HFFc6 (cell line): Measurements from ENCODE around the gene SEPSECS. TPM values are rescaled to one million over a fixed set of nuclear protein-coding genes. Genes with fewer than 3 reads are reported as not detected.

Experiments used
- DNase-seq: peaks from one replicate; pipeline ENCODE4 v3.0.0-alpha.2; 2018
- H3K27ac Mint-ChIP-seq: 2 replicates; pipeline ENCODE4 v1.8.0; 2020; ENCODE audit warnings: mild to moderate bottlenecking, mixed read lengths
- H3K27me3 Mint-ChIP-seq: 2 replicates; pipeline ENCODE4 v1.8.0; 2021; ENCODE audit warnings: mild to moderate bottlenecking, moderate library complexity, mixed read lengths; ENCODE audit not compliant: insufficient read depth
- H3K36me3 Mint-ChIP-seq: 2 replicates; pipeline ENCODE4 v1.8.0; 2021; ENCODE audit warnings: low read depth, mixed read lengths
- H3K4me1 Mint-ChIP-seq: 2 replicates; pipeline ENCODE4 v1.8.0; 2020; ENCODE audit warnings: low read depth, mixed read lengths
- H3K4me3 Mint-ChIP-seq: 2 replicates; pipeline ENCODE4 v1.8.0; 2020; ENCODE audit warnings: mild to moderate bottlenecking, moderate library complexity, mixed read lengths
- H3K9me3 Mint-ChIP-seq: 2 replicates; pipeline ENCODE4 v1.8.0; 2020; ENCODE audit warnings: mild to moderate bottlenecking, mixed read lengths
- CTCF ChIP-seq: fragments of 200-600 bp; sonication (generic); IDR thresholded peaks from 2 replicates; pipeline ENCODE4 v1.5.0; 2021; ENCODE audit warnings: antibody characterized with exemption, mild to moderate bottlenecking
- total RNA-seq, 6 experiments: library from RNA; stranded (reverse); fragmentation: NEBNext Ultra II Directional; extraction: Animal tissue kit (Norgen Biotek cat#: 25700); gene quantifications; 2 replicates in 1 of 6; 3 replicates in 5 of 6; pipeline ENCODE4 v1.2.3, GENCODE V29; 2021

Gene SEPSECS
- total RNA-seq, 6 experiments from 2014 or later: 4.5 to 6.2 (median 5.4) TPM

DNA sequence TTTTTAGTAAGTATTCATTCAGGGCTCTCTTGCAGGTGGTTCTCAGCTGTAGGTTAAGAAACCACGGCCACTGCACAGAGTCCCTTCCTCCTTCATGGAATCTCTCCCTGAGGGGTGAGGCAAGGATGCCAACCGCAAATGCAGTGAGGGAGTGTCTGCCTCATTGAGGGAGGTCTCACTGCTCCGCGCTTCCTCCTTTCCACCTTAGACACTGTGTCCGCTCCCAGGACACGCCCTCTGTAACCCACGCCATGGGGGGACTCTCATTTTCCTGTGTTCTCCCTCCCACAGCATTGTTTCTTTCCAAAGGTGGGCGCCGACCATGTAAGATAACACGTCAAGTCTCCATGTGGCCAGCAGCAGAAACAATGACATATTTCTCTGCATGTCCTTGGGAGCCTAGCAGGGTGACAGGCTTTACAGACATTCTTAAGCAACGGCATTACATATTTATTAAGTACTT lies 63.2 kb downstream of the SEPSECS start:
- no peak for TF ChIP-seq CTCF
- H3K4me1 Mint-ChIP-seq: peaks cover 18% of the 10 kb centered on the region
- peaks cover 27% of the 10 kb centered on the region for H3K27me3 Mint-ChIP-seq
- H3K4me3 Mint-ChIP-seq: no peak overlapping the region
- no peak for DNase-seq
- H3K9me3 Mint-ChIP-seq: peaks cover 26% of the 10 kb centered on the region
- H3K36me3 Mint-ChIP-seq: peaks cover 9% of the 10 kb centered on the region; the same call in 1 of the 2 replicates
- no peak overlapping the region for H3K27ac Mint-ChIP-seq

GRCh38 chr4:25096251-25096980 lies 63.8 kb downstream of the SEPSECS start:
- H3K4me3 Mint-ChIP-seq: no peak overlapping the region
- DNase-seq: no peak
- peaks cover 20% of the 10 kb centered on the region for H3K9me3 Mint-ChIP-seq
- TF ChIP-seq CTCF: no peak
- peaks cover 9% of the 10 kb centered on the region; the same call in 1 of the 2 replicates for H3K36me3 Mint-ChIP-seq
- peaks cover 18% of the 10 kb centered on the region for H3K4me1 Mint-ChIP-seq
- peaks cover 30% of the 10 kb centered on the region for H3K27me3 Mint-ChIP-seq
- no peak overlapping the region for H3K27ac Mint-ChIP-seq

- Mint-ChIP-seq H3K27me3 (peaks cover 31% of the 10 kb centered on the region), H3K36me3 (peaks cover 9% of the 10 kb centered on the region; the same call in 1 of the 2 replicates), H3K27ac (no peak overlapping the region), H3K9me3 (peaks cover 17% of the 10 kb centered on the region), H3K4me1 (peaks cover 19% of the 10 kb centered on the region), H3K4me3 (no peak overlapping the region)
- no peak for TF ChIP-seq CTCF
- DNase-seq: no peak
Observed at GRCh38 chr4:25095837-25096236, 64.4 kb downstream of the SEPSECS start.

- H3K4me3 Mint-ChIP-seq: no peak overlapping the region
- DNase-seq: no peak
- H3K4me1 Mint-ChIP-seq: peaks cover 25% of the 10 kb centered on the region
- H3K36me3 Mint-ChIP-seq: peaks cover 9% of the 10 kb centered on the region; the same call in 1 of the 2 replicates
- peaks cover 35% of the 10 kb centered on the region for H3K27me3 Mint-ChIP-seq
- H3K27ac Mint-ChIP-seq: no peak overlapping the region
- no peak for TF ChIP-seq CTCF
- peaks cover 17% of the 10 kb centered on the region for H3K9me3 Mint-ChIP-seq
Observed at GRCh38 chr4:25092139-25092538, 68.1 kb downstream of the SEPSECS start.

DNA sequence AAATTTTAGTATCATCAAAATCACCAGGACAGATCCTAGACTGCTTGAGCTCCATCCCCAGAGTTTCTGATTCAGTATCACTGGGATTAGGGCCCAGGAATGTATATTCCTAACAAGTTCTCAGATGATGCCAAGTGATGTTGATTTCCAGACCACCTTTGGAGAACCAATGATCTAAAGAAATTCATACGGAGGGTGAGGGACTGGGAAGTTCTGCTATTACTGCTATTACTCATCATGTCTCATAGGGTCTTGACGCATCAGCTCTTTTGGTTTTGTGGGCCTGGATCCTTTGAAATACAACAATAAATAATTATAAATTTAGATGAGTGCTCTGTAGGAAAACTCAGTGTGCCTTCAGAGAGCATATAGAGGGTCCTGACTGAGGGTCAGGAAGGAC lies 69.7 kb downstream of the SEPSECS start:
- no peak for TF ChIP-seq CTCF
- peaks cover 9% of the 10 kb centered on the region; the same call in 1 of the 2 replicates for H3K36me3 Mint-ChIP-seq
- H3K27me3 Mint-ChIP-seq: peaks cover 31% of the 10 kb centered on the region

More for the DNA sequence above, 69.7 kb downstream of the SEPSECS start:
- no peak overlapping the region for H3K27ac Mint-ChIP-seq
- no peak for DNase-seq
- no peak overlapping the region for H3K4me3 Mint-ChIP-seq
- peaks cover 17% of the 10 kb centered on the region for H3K9me3 Mint-ChIP-seq
- peaks cover 25% of the 10 kb centered on the region for H3K4me1 Mint-ChIP-seq
